HFF-Myc (cell line): ENCODE results near the gene SLC6A1.
A peak's percentile ranks its signal among the peaks of the same experiment; 100 is the strongest.

Experiments used
- DNase-seq: peaks from one replicate; pipeline ENCODE4 v3.0.0-alpha.2; 2011; ENCODE audit warnings: low read depth; ENCODE audit errors: extremely low read depth
- H3K4me3 ChIP-seq: replicated peaks from 2 replicates; pipeline ENCODE4 v1.5.1; 2011; ENCODE audit warnings: low read depth, mild to moderate bottlenecking, control low read depth, low read length
- TF ChIP-seq, protein P1 (sequence below): IDR thresholded peaks from 2 replicates; pipeline ENCODE4 v1.5.1; 2012; ENCODE audit warnings: mild to moderate bottlenecking, low read depth, low read length, control low read depth; ENCODE audit errors: missing control alignments

Gene SLC6A1

DNA sequence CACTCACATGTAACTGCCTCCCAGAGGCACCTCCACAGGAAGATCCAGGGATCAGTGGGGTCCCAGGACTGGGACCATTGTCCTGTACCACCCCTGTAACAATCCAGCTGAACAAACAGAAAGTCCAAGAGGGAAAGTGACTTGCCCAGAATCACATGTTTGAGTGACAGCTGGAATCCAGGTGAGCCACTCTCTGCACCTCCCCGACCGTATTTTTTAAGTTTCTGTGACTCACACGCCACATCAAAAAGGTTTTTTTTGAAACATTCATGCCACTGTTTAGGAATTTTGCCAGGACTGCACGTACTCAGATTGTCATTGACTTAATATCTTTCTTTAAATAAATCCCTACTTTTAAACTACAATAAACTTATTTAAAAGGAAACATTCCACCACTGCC, 9.8 kb upstream of the SLC6A1 start:
- no peak for DNase-seq
- TF ChIP-seq, protein P1, sequence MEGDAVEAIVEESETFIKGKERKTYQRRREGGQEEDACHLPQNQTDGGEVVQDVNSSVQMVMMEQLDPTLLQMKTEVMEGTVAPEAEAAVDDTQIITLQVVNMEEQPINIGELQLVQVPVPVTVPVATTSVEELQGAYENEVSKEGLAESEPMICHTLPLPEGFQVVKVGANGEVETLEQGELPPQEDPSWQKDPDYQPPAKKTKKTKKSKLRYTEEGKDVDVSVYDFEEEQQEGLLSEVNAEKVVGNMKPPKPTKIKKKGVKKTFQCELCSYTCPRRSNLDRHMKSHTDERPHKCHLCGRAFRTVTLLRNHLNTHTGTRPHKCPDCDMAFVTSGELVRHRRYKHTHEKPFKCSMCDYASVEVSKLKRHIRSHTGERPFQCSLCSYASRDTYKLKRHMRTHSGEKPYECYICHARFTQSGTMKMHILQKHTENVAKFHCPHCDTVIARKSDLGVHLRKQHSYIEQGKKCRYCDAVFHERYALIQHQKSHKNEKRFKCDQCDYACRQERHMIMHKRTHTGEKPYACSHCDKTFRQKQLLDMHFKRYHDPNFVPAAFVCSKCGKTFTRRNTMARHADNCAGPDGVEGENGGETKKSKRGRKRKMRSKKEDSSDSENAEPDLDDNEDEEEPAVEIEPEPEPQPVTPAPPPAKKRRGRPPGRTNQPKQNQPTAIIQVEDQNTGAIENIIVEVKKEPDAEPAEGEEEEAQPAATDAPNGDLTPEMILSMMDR, result no peak
- H3K4me3 ChIP-seq, result no peak overlapping the region

DNA sequence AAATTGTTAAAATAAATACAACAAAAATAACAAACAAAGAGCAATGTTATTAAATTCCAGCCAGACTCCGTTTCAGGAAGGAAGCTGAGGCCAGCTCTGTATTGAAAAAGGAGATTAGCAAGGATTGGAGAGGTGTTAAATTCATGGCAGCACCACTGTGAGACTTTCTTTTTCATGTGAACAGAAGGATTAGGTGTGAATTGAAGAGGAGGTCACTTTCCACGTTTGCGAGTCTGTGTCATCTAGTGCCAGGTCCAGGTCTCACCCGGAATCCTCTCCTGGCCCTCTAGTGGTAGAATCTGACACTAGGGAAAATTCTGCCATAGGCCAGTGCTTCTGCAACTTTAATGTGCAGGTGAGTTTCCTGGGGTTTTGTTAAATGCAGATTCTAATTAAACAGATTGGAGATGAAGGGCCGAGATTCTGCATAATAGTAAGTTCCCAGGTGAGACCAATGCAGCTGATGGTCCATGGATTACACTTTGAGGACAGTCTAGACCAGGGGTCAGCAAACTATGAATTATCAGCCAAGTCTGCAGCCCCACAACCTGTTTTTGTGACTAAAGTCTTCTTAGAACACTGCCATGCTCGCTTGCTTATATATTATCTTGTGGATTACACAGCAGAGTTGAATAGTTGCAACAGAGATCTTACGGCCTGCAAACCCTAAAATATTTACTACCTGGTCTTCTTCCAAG, 9.2 kb upstream of the SLC6A1 start:
- no peak overlapping the region for H3K4me3 ChIP-seq
- TF ChIP-seq, protein P1, result peak; percentile 88
- DNase-seq, result peak; percentile 9

DNA sequence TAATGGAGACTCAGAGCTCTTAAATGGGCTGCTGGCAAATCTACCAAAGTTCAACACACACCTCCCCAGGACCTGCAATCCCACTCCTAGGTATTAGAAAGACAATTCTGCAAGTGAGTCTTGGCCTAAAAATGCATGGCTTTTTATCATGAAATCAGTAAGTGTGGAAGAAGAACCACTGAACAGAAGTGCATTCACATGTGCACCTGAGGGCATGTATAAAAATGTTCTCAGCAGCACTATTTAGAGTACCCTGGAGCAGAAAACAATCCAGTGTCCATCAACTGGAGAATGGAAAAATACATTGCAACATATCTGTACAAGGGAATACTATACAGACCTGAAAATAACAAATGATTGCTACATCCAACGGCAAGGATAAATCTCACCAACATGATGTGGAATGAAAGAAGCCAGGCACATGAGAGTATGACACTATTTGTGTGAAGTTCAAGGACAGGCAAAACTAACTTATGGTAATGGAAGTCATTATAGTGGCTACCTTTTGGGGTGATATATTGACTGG, 8.1 kb upstream of the SLC6A1 start:
- no peak overlapping the region for H3K4me3 ChIP-seq
- TF ChIP-seq, protein P1, result no peak
- DNase-seq, result no peak

DNA sequence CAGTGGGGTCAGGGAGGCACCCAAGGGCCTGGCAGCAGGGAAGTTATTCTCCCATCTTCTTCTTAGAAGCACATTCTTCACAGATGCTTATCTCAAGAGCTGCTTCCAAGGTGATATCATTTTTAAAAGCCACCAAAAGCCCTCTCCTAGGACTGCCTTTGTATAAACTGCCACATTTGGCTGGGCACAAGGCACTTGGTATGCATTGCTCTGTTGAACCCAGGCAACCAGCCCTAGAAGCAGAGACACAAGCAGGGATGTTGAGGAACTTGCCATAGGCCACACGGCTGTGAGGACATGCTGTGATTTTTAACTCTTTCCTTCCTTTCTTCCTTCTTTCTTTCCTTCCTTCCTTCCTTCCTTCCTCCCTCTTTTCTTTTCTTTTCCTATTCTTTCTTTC, 7.4 kb upstream of the SLC6A1 start:
- no peak for DNase-seq
- no peak overlapping the region for H3K4me3 ChIP-seq
- TF ChIP-seq, protein P1, result no peak

DNA sequence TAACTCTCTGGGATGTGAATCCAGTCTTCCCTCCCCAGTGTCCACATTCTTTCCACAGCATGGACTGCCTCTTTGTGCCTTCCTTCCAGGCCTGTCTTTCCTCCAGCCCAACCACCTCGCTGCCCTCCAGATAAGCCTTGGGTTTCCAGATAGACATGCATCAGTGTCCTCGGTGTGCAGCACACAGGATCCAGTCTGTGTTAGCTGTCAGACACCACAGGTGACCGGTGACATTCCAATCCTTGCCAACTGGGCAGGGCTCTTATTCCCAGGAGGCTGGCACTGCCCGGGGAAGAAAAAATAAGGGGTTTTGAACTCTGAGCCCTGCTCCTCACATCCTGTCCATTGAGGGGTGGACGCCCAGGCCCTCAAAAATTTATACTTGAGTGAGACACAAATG, 6.0 kb upstream of the SLC6A1 start:
- H3K4me3 ChIP-seq, result no peak overlapping the region
- DNase-seq, result no peak

DNA sequence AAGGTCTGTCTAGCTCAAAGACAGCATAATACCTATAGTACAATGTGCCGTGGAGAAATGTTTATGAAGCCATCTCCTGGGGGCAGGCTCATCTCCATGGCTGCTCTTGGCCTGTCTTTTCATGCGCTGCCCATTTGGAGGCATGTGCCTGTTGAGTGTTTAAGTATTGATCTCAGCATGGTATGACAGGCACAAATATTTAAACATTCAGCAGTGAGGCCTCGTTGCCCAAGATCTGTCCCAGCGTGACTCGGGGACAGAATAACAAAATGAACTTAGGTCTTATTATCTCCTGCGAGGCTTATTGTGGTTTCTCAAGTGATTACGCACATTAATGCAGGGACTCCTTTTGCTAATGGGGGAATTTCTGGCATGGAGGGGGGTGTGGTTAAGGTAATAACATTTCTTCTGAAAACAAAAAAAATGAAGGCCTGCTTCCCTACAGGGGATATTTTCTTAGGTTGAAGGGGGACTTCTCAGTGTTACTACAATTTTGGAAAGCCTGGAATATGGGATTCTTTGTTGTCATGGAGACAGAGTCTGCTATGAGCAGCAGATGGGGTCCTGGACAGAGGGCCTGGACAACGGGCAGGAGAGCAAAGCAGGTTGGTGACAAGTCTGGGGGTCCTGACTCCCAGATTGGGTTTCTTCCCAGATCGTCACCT, 4.4 kb upstream of the SLC6A1 start:
- TF ChIP-seq, protein P1, result no peak
- DNase-seq, result no peak
- H3K4me3 ChIP-seq, result no peak overlapping the region

More for the DNA sequence above, 6.0 kb upstream of the SLC6A1 start:
- TF ChIP-seq, protein P1, result no peak
